GM12891 (cell line): ENCODE measurements around the gene PITRM1.

Experiments used
- DNase-seq: peaks from one replicate; pipeline ENCODE4 v3.0.0; 2011; ENCODE audit warnings: low spot score; ENCODE audit not compliant: insufficient read length
- FAIRE-seq: peaks from 2 replicates; lab custom pipeline; 2011; peaks lifted over from hg19 to GRCh38; lab: Jason Lieb, UNC
- PAX5 ChIP-seq: IDR thresholded peaks from 2 replicates; pipeline ENCODE4 v1.6.1; 2011; ENCODE audit warnings: low read length, moderate library complexity, mild to moderate bottlenecking; ENCODE audit not compliant: insufficient read depth, severe bottlenecking
- POLR2A ChIP-seq: IDR thresholded peaks from 2 replicates; pipeline ENCODE4 v1.6.1; 2011; ENCODE audit warnings: low read depth, low read length, control low read depth
- POLR2AphosphoS5 ChIP-seq: IDR thresholded peaks from 2 replicates; pipeline ENCODE4 v1.6.1; 2011; ENCODE audit warnings: low read depth, low read length, control low read depth
- POU2F2 ChIP-seq: IDR thresholded peaks from 2 replicates; pipeline ENCODE4 v1.6.1; 2011; ENCODE audit warnings: low read depth, mild to moderate bottlenecking, control low read depth, low read length, moderate library complexity
- SPI1 ChIP-seq: IDR thresholded peaks from 2 replicates; pipeline ENCODE4 v1.6.1; 2011; ENCODE audit warnings: low read depth, low read length, control low read depth
- TAF1 ChIP-seq: IDR thresholded peaks from 2 replicates; pipeline ENCODE4 v1.6.1; 2011; ENCODE audit warnings: low read depth, low read length, control low read depth

PITRM1 gene

DNA sequence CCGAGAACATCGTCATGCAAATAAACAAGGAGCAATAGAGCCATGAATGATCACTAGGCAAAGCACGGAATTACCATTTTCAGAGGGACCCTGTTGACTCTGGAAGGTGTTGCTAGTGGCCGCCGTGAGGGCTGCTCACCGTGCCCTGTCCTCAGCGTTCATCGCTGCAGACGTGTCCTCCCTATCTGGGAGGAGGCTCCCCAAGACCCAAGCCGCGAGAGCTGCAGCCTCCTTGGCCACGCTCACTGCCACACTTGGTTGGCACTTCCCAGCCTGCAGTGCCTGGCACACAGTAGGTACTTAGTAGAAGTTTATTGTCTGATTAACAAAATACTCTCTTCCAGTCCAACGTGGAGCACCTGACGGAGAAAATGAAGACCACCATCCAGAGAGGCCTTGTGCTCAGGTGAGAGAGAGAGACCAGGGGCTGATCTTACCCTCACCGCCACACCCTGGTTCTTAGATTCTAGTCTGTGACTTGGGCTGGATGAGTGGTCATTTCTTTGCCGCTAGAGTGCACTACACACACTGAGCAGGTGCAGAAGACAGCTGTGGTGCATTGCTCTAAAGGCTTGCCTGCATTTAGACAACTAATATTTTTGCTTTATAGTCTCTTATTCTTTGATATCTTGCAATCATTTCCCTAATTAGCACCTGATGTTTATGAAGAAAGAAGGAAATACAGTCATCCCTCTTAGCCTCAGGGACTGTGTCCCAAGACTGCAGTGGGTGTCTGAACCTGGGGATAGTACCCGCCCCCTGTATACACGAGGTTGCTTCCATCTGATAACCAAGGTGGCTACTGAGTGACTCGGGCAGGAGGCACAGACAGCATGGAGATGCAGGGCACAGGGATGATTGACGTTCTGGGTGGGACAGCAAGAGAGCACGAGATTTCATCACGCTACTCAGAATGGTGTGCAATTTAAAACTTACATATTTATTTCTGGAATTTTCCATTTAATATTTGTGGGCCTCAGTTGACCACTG lies 40.3 kb downstream of the PITRM1 start:
- TF ChIP-seq TAF1: no peak
- no peak for TF ChIP-seq POLR2A
- no peak for TF ChIP-seq POLR2AphosphoS5
- no peak for TF ChIP-seq SPI1
- TF ChIP-seq POU2F2: no peak
- TF ChIP-seq PAX5: no peak
- no peak for FAIRE-seq
- no peak for DNase-seq

DNA sequence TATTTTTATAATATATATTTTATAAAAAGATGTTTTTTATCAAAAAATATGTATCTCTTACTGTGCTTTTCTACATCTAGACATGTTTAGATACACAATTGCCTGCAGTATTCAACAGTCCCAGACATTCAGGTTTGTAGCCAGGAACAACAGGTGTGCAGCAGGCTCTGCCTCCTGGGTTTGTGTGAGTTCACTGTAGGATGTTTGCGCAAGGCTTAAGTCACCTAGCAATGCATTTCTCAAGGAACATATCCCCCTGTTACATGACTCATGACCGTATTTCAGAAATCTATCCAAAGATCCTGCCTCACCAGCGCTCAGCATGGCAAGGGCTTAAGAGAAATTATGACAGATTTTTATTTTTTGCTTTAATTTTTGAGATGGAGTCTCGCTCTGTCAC lies 41.5 kb downstream of the PITRM1 start:
- no peak for DNase-seq
- FAIRE-seq: no peak
- TF ChIP-seq POU2F2: no peak
- TF ChIP-seq POLR2AphosphoS5: peak; percentile 23; the same call in 1 of the 2 replicates

DNA sequence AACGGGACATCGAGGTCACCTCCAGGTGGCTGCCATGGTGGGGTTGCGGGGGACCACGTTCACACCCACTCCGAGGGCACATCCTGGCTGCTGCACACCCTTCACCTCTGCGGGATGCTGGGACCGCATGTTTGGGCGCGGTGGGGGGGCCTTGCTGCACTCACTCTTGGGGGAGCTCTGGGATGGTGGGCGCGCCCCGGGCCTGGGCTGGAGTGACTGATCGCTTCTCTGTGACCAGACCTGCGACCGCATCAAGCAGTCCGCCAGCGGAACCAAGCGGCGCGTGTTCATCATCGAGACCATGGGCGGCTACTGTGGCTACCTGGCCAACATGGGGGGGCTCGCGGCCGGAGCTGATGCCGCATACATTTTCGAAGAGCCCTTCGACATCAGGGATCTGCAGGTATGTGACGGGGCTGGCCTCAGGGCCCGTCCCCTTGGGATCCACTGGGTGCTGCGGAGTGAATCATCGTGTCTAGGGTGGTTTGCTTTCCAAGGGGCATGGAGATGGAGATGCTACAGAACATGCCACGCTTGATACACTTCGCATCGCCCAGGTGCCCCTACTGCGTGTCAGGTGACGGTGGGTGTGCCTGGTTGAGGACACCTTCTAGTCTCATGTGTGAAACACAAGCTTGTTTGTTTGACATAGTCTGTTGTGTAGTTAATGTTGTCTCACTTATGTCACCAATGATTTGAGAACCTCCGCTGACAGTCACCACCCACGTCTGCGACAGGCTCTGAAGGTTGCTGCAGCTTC lies 42.8 kb downstream of the PITRM1 start:
- FAIRE-seq (no peak), DNase-seq (no peak)

DNA sequence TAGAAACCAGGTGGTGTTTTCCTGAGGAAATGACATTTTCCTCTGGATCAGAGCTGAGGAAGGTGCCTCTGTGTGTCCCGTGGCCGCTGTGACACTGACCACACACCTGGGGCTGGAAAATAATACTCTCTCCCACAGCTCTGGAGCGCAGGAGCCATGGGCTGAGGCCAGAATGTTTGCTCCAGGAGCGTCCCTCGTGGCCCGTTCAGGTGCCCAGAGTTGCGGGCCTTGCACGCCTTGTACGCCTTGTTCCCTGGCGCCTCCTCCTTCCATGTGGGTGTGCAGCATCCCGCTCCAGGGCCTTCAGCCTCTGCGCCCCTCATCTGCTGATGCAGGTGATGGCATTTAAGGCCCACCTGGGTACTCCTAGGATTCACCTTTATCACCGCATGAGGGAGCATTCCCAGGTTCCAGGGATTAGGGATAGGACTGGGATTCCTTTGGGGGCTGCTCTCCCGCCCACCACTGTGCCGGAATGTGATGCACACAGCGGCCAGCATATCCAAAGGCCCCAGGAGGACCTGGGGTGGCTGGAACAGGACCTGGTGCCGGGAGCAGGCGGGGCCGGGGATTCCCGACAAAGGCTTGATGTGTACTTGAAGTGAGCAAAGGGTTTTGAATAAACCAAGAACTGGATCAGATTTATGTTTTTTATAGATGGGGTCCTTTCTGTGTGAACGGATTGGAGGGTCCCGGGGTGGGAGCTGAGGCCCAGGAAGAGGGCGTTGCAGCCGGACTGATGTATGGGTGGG lies 44.0 kb downstream of the PITRM1 start:
- no peak for FAIRE-seq
- TF ChIP-seq TAF1 (no peak), POU2F2 (no peak), PAX5 (no peak), POLR2AphosphoS5 (no peak), SPI1 (no peak), POLR2A (0 out of 2 replicates have a peak, but pooled peaks have one; percentile 29)

More for the DNA sequence above, 42.8 kb downstream of the PITRM1 start:
- TF ChIP-seq PAX5 (no peak), POU2F2 (no peak), POLR2AphosphoS5 (no peak), POLR2A (no peak), TAF1 (no peak), SPI1 (no peak)

DNA sequence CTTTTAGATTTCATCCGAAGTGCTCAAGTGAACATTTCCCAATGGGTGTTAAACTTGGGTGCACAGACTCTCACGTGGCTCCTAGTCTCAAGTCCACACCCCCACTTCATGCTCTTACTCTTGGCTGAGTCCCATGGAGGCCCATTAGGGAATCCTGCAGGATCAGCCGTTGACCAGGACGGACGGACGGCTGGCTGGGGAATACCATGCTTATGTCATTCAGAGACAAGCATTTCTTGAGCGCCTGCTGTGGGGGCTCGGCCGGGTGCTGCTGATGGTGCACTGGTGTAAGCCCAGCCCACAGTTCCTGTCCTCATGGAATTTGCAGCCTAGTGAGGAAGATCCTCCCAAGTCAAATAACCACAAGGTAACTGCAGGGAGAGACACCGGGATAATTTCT lies 44.7 kb downstream of the PITRM1 start:
- TF ChIP-seq POLR2AphosphoS5 (no peak), SPI1 (no peak), PAX5 (no peak), POLR2A (no peak), TAF1 (no peak)
- FAIRE-seq (no peak), DNase-seq (no peak)

More for the DNA sequence above, 44.0 kb downstream of the PITRM1 start:
- DNase-seq: no peak

DNA sequence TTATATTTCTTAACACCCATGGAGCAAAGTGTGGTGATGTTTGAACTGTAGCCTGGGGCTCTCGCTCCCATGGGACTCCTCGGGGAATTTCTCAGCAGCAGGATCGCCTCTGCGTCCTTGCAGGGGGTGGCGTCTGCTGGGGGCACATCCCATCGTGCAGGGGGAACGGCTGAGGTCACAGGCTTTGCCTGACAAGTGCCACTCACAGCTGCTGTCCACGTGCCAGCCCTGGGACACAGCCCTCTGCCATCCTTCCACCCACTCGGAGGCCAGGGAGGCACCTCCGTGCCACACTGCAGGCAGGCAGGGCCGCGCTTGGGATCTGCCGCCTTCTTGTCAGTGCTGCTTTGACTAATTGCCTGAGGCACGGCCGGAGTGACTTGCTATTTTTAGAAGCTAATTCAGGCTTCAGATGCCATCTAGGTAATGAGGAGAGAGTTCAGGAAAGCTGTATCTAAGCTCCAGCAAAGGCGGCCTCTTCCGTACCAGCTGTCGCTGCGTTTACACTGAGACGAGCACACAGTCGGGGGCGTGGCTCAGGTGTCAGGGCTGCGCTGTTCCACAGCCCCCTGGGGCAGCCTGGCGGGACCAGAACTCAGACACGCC lies 45.7 kb downstream of the PITRM1 start:
- no peak for DNase-seq
- no peak for FAIRE-seq
- TF ChIP-seq TAF1 (no peak), POLR2AphosphoS5 (peak; percentile 12; the same call in 1 of the 2 replicates)

DNA sequence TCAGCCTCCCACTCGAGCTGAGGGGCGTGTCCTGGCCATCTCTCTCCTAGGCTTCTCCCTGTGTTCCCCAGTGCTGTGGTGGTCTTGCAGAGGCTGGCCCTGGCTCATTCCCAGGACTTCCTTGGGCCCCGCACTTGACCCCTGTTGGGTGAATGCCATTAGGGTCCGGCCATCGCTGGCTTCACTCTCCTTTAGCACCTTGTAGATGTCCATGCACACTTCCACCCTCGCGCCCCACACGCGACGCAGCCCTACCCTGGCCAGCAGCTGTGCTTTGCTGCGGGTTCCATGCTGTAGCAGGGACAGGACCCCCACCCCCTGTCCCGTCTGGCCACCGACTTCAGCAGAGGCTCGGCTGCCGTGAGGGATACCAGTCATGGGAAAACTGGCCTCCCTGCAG lies 46.3 kb downstream of the PITRM1 start:
- FAIRE-seq (no peak), DNase-seq (no peak)
- 0 out of 2 replicates have a peak, but pooled peaks have one; percentile 33 for TF ChIP-seq POLR2AphosphoS5
- TF ChIP-seq SPI1: no peak

DNA sequence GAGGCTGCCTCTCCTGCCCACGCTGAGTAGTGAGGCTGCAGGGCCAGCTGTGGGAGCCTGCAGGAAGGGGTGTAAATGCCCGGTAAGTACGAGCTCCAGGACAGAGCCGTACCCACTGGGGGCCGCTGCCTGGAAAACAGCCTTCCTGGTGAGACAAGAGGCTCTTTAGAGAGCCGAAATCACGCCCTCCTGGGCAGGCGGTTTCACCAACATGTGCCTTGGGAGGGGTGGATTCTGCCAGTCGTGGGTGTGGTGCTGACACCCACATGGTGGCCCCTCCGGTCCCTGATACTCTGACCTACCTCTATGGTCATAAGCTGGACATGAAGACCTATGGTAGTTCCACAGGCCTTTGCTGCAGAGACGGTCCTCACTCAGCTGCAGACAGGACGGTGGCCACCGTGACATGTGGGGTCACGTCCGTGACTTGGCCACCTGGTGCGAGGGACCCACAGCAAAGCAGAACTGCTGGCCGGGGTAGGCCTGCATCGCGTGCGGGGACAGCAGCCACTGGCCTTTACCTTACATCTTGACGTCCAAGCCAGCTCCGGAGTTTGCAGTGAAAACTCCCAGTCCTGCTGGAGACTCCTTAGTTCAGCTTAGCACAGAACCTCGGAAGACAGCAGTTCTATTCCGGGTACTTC lies 46.9 kb downstream of the PITRM1 start:
- DNase-seq: no peak
- no peak for FAIRE-seq
- TF ChIP-seq PAX5 (no peak), SPI1 (no peak), TAF1 (no peak), POLR2AphosphoS5 (no peak), POU2F2 (no peak), POLR2A (0 out of 2 replicates have a peak, but pooled peaks have one; percentile 19)

DNA sequence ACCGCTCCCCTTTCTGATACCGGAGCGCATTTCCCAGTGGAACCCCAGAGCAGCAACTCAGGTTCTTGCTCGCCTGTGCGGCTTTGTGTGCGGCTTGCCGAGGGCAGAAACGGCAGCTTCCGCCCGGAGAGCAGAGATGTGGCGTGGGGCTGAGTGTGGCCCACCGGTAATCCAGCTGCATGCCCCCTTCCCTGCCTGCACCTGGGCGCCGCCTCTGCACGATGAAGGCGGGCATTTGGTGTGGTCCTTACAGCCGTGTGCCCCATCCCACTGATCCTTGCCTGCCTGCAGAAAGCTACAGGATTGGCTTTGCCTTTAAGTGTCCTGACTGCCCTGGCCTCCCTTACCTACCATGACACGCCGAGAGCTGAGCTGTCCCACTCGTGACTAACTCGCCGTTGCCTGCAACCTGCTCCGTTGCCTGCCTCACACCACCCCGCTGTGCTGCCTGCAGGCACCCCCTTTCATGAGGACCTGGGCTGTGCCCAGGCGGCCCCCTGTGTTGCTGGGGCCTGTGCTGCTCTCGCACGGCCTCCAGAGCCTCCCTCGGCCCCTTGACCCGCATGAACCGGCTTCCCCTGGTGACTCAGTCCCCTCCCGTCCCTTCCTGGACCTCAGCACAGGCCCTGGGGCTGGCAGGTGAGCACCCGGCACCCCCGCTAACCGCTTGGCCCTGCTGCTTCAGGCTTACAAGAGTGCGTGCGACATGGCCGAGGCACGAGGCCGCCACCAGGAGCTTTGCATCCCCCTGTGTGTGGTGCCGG lies 48.0 kb downstream of the PITRM1 start:
- DNase-seq: no peak
- TF ChIP-seq POLR2A: no peak
- no peak for TF ChIP-seq POLR2AphosphoS5
- no peak for TF ChIP-seq TAF1
- no peak for TF ChIP-seq SPI1
- TF ChIP-seq POU2F2: no peak
- no peak for TF ChIP-seq PAX5
- FAIRE-seq: no peak
